Stimulated activated naive B cell treated with anti-CD40 and anti-IgM and Interleukin-4, amounts not matched to agents 10 μg/mL and 1 μg/mL and 100 μg/mL, for 72 hours (primary cell): ENCODE results near the gene CSF2RB.
A peak's percentile ranks its signal among the peaks of the same experiment; 100 is the strongest.

Experiments used
- ATAC-seq, 2 donors: fragments of 150-1000 bp; cut with Tn5 transposase; replicated peaks; 2 replicates each; pipeline ENCODE4 v1.10.0; 2021; ENCODE audit warnings: moderate library complexity in 1 of 2
- DNase-seq: peaks from one replicate; pipeline ENCODE4 v3.0.0; 2021
- H3K27ac Mint-ChIP-seq: one replicate; pipeline ENCODE4 v1.8.0; 2022; ENCODE audit warnings: mild to moderate bottlenecking, mixed read lengths
- H3K27me3 Mint-ChIP-seq, 2 donors: one replicate each; pipeline ENCODE4 v1.8.0; 2022; ENCODE audit warnings: mixed read lengths in 2 of 2
- H3K36me3 Mint-ChIP-seq, 2 donors: one replicate each; pipeline ENCODE4 v1.8.0; 2022; ENCODE audit warnings: mixed read lengths in 2 of 2, mild to moderate bottlenecking in 1 of 2
- H3K4me1 Mint-ChIP-seq, 2 donors: one replicate each; pipeline ENCODE4 v1.8.0; 2022; ENCODE audit warnings: mixed read lengths in 2 of 2, mild to moderate bottlenecking in 1 of 2
- H3K4me3 Mint-ChIP-seq, 2 donors: one replicate each; pipeline ENCODE4 v1.8.0; 2022; ENCODE audit warnings: mild to moderate bottlenecking in 2 of 2, mixed read lengths in 2 of 2, moderate library complexity in 1 of 2
- H3K9me3 Mint-ChIP-seq, 2 donors: one replicate each; pipeline ENCODE4 v1.8.0; 2022; ENCODE audit warnings: mixed read lengths in 2 of 2, mild to moderate bottlenecking in 1 of 2

Gene CSF2RB

GRCh38 chr22:36875741-36876140, 37.7 kb upstream of the CSF2RB start:
- DNase-seq (no peak), ATAC-seq (no peak)
- Mint-ChIP-seq H3K9me3 (peaks cover 9 to 16% of the 10 kb centered on the region in 2 donors), H3K4me3 (no peak overlapping the region), H3K27me3 (no peaks in the 10 kb centered on the region), H3K27ac (peak overlapping the region; percentile 28), H3K4me1 (peaks cover 22 to 26% of the 10 kb centered on the region in 2 donors), H3K36me3 (peaks cover 47 to 79% of the 10 kb centered on the region in 2 donors)

- peaks cover 21 to 27% of the 10 kb centered on the region in 2 donors for H3K9me3 Mint-ChIP-seq
- no peak for ATAC-seq
- no peak overlapping the region for H3K4me3 Mint-ChIP-seq
- no peak overlapping the region for H3K27ac Mint-ChIP-seq
- no peak for DNase-seq
- H3K36me3 Mint-ChIP-seq, result peaks cover 41 to 60% of the 10 kb centered on the region in 2 donors
- no peaks in the 10 kb centered on the region for H3K27me3 Mint-ChIP-seq
- peaks cover 4 to 10% of the 10 kb centered on the region in 2 donors for H3K4me1 Mint-ChIP-seq
Observed at GRCh38 chr22:36879775-36880174, 33.7 kb upstream of the CSF2RB start.

- H3K27me3 Mint-ChIP-seq, result no peaks in the 10 kb centered on the region
- peaks cover 34 to 49% of the 10 kb centered on the region in 2 donors for H3K36me3 Mint-ChIP-seq
Observed at GRCh38 chr22:36881504-36882245, 31.8 kb upstream of the CSF2RB start.

GRCh38 chr22:36884349-36885158, 28.9 kb upstream of the CSF2RB start:
- peak in 1 of 2 donors; percentile 33 for ATAC-seq
- Mint-ChIP-seq H3K4me1 (peaks cover 5 to 28% of the 10 kb centered on the region in 2 donors), H3K27ac (no peak overlapping the region), H3K27me3 (peaks cover 0 to 12% of the 10 kb centered on the region in 2 donors), H3K36me3 (peaks cover 9 to 20% of the 10 kb centered on the region in 2 donors), H3K9me3 (peaks cover 21% of the 10 kb centered on the region in 2 donors), H3K4me3 (no peak overlapping the region)
- no peak for DNase-seq

More at GRCh38 chr22:36881504-36882245, 31.8 kb upstream of the CSF2RB start:
- ATAC-seq (peak; percentile 46 to 68), DNase-seq (no peak)
- H3K4me3 Mint-ChIP-seq, result no peak overlapping the region
- H3K9me3 Mint-ChIP-seq, result peaks cover 21 to 27% of the 10 kb centered on the region in 2 donors
- H3K4me1 Mint-ChIP-seq, result peaks cover 5 to 20% of the 10 kb centered on the region in 2 donors
- H3K27ac Mint-ChIP-seq, result peak overlapping the region; percentile 25

GRCh38 chr22:36885474-36885873, 28.0 kb upstream of the CSF2RB start:
- peak in 1 of 2 donors; percentile 45 for ATAC-seq
- no peak for DNase-seq
- Mint-ChIP-seq H3K27me3 (peaks cover 0 to 12% of the 10 kb centered on the region in 2 donors), H3K27ac (no peak overlapping the region), H3K4me1 (peaks cover 5 to 28% of the 10 kb centered on the region in 2 donors), H3K4me3 (no peak overlapping the region), H3K9me3 (peaks cover 14 to 16% of the 10 kb centered on the region in 2 donors), H3K36me3 (peaks cover 9 to 14% of the 10 kb centered on the region in 2 donors)

GRCh38 chr22:36886016-36886415, 27.4 kb upstream of the CSF2RB start:
- Mint-ChIP-seq H3K4me3 (no peak overlapping the region), H3K9me3 (peaks cover 11 to 12% of the 10 kb centered on the region in 2 donors), H3K27ac (no peak overlapping the region), H3K4me1 (peaks cover 3 to 28% of the 10 kb centered on the region in 2 donors), H3K36me3 (peaks cover 8 to 10% of the 10 kb centered on the region in 2 donors), H3K27me3 (peaks cover 0 to 12% of the 10 kb centered on the region in 2 donors)
- DNase-seq (no peak), ATAC-seq (no peak)

GRCh38 chr22:36887162-36887561, 26.3 kb upstream of the CSF2RB start:
- DNase-seq (no peak), ATAC-seq (no peak)
- Mint-ChIP-seq H3K4me1 (peaks cover 5 to 27% of the 10 kb centered on the region in 2 donors), H3K36me3 (peaks cover 0 to 4% of the 10 kb centered on the region in 2 donors), H3K27ac (no peak overlapping the region), H3K9me3 (peaks cover 4 to 6% of the 10 kb centered on the region in 2 donors), H3K27me3 (peaks cover 0 to 12% of the 10 kb centered on the region in 2 donors), H3K4me3 (no peak overlapping the region)

GRCh38 chr22:36891646-36892045, 21.8 kb upstream of the CSF2RB start:
- Mint-ChIP-seq H3K36me3 (peaks cover 0 to 4% of the 10 kb centered on the region in 2 donors), H3K4me1 (peaks cover 6 to 20% of the 10 kb centered on the region in 2 donors), H3K27me3 (peaks cover 0 to 12% of the 10 kb centered on the region in 2 donors), H3K27ac (no peak overlapping the region), H3K4me3 (no peak overlapping the region), H3K9me3 (peaks cover 6 to 12% of the 10 kb centered on the region in 2 donors)
- ATAC-seq (no peak), DNase-seq (no peak)

- Mint-ChIP-seq H3K27ac (peak overlapping the region; percentile 14), H3K27me3 (peaks cover 0 to 10% of the 10 kb centered on the region in 2 donors), H3K36me3 (peaks cover 0 to 4% of the 10 kb centered on the region in 2 donors), H3K4me3 (no peak overlapping the region), H3K4me1 (peaks cover 6 to 19% of the 10 kb centered on the region in 2 donors), H3K9me3 (peaks cover 8 to 12% of the 10 kb centered on the region in 2 donors)
- DNase-seq (no peak), ATAC-seq (no peak)
Observed at GRCh38 chr22:36892292-36892691, 21.1 kb upstream of the CSF2RB start.

- Mint-ChIP-seq H3K27ac (no peak overlapping the region), H3K27me3 (peaks cover 0 to under 1% of the 10 kb centered on the region in 2 donors), H3K36me3 (peaks cover 0 to 4% of the 10 kb centered on the region in 2 donors), H3K4me1 (peaks cover 6 to 12% of the 10 kb centered on the region in 2 donors), H3K9me3 (peaks cover 8 to 12% of the 10 kb centered on the region in 2 donors), H3K4me3 (no peak overlapping the region)
- no peak for DNase-seq
- no peak for ATAC-seq
Observed at GRCh38 chr22:36893262-36893661, 20.2 kb upstream of the CSF2RB start.

GRCh38 chr22:36894266-36894665, 19.2 kb upstream of the CSF2RB start:
- ATAC-seq (no peak), DNase-seq (no peak)
- Mint-ChIP-seq H3K27me3 (peaks cover 0 to 6% of the 10 kb centered on the region in 2 donors), H3K9me3 (peaks cover 10 to 12% of the 10 kb centered on the region in 2 donors), H3K4me1 (peaks cover 6 to 12% of the 10 kb centered on the region in 2 donors), H3K36me3 (peaks cover 0 to 4% of the 10 kb centered on the region in 2 donors), H3K27ac (no peak overlapping the region), H3K4me3 (no peak overlapping the region)

GRCh38 chr22:36897611-36898010, 15.8 kb upstream of the CSF2RB start:
- no peak for ATAC-seq
- peaks cover 11 to 12% of the 10 kb centered on the region in 2 donors for H3K9me3 Mint-ChIP-seq
- no peak overlapping the region for H3K27ac Mint-ChIP-seq
- peaks cover 11 to 14% of the 10 kb centered on the region in 2 donors for H3K4me1 Mint-ChIP-seq
- peaks cover 0 to 4% of the 10 kb centered on the region in 2 donors for H3K36me3 Mint-ChIP-seq
- H3K4me3 Mint-ChIP-seq, result no peak overlapping the region
- H3K27me3 Mint-ChIP-seq, result peaks cover 8 to 15% of the 10 kb centered on the region in 2 donors
- DNase-seq, result no peak

- peaks cover 11 to 15% of the 10 kb centered on the region in 2 donors for H3K4me1 Mint-ChIP-seq
- peaks cover 12 to 19% of the 10 kb centered on the region in 2 donors for H3K27me3 Mint-ChIP-seq
- H3K27ac Mint-ChIP-seq, result no peak overlapping the region
- peaks cover under 1 to 4% of the 10 kb centered on the region in 2 donors for H3K36me3 Mint-ChIP-seq
- no peak for ATAC-seq
- H3K4me3 Mint-ChIP-seq, result no peak overlapping the region
- DNase-seq, result no peak
- H3K9me3 Mint-ChIP-seq, result peaks cover 12% of the 10 kb centered on the region in 2 donors
Observed at GRCh38 chr22:36898690-36899089, 14.7 kb upstream of the CSF2RB start.

- Mint-ChIP-seq H3K27ac (no peak overlapping the region), H3K4me1 (peaks cover 14 to 17% of the 10 kb centered on the region in 2 donors), H3K36me3 (peaks cover 2 to 4% of the 10 kb centered on the region in 2 donors), H3K27me3 (peaks cover 17 to 27% of the 10 kb centered on the region in 2 donors), H3K4me3 (no peak overlapping the region), H3K9me3 (peaks cover 12% of the 10 kb centered on the region in 2 donors)
- ATAC-seq, result no peak
- DNase-seq, result no peak
Observed at GRCh38 chr22:36899498-36899897, 13.9 kb upstream of the CSF2RB start.
